ENCODE data around the gene ABRACL. TPM values are rescaled to one million over a fixed set of nuclear protein-coding genes. Genes with fewer than 3 reads are reported as not detected.

The ABRACL gene
- total RNA-seq, 1 donor from 2014 or later = 14.0 TPM

DNA sequence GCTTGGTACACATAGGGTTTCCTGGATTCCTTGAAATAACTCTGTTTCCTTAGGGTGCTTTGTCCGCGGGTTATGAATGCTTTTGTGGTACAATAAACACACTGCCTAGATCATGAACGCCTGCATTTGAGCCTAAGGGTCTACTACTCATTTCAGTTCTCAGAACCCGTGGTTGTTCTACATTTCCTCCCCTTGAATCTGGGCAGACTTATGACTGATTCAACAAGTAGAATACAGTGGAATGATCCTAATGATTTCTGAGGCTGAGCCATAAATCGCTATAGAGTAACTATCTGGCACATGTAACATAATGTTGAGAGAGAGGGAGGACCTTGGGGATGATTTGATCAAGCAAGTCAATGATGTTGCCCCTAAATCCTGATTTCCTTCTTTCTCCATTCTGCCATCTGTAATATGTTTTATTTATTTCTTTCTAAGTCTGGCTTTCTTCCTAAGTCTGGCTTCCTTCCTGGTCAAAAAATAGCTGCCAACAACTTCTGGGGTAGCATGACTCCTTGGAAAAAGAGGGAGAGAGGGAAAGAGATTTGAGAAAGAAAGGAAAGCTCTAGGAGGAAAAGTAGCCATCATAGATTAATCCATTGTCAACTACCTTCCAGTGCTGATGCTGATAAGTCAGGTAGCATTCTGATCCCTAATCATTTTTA, 23.0 kb downstream of the ABRACL start:
- Histone ChIP-seq H3K4me3 (no peak overlapping the region), H3K36me3 (no peaks in the 10 kb centered on the region), H3K27me3 (no peaks in the 10 kb centered on the region), H3K27ac (no peak overlapping the region), H3K4me1 (no peaks in the 10 kb centered on the region), H3K9me3 (no peaks in the 10 kb centered on the region)
- intact Hi-C loops (cut with DNase I) = no loop called here
- DNase-seq (ENCODE audit: extremely low spot score in 2 of 2) = no peak
- TF ChIP-seq POLR2A (IDR thresholded peaks at IDR 0.05) = no peak
- TF ChIP-seq POLR2AphosphoS5 (IDR thresholded peaks at IDR 0.05; ENCODE audit: insufficient read depth in 1 of 2, low read depth in 1 of 2) = no peak
- TF ChIP-seq, protein P1, sequence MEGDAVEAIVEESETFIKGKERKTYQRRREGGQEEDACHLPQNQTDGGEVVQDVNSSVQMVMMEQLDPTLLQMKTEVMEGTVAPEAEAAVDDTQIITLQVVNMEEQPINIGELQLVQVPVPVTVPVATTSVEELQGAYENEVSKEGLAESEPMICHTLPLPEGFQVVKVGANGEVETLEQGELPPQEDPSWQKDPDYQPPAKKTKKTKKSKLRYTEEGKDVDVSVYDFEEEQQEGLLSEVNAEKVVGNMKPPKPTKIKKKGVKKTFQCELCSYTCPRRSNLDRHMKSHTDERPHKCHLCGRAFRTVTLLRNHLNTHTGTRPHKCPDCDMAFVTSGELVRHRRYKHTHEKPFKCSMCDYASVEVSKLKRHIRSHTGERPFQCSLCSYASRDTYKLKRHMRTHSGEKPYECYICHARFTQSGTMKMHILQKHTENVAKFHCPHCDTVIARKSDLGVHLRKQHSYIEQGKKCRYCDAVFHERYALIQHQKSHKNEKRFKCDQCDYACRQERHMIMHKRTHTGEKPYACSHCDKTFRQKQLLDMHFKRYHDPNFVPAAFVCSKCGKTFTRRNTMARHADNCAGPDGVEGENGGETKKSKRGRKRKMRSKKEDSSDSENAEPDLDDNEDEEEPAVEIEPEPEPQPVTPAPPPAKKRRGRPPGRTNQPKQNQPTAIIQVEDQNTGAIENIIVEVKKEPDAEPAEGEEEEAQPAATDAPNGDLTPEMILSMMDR (IDR thresholded peaks at IDR 0.05) = no peak

GRCh38 chr6:139053382-139053781, 24.8 kb downstream of the ABRACL start:
- no peak overlapping the region for H3K4me3 ChIP-seq
- no peak for DNase-seq (ENCODE audit: extremely low spot score in 2 of 2)
- no peak overlapping the region for H3K27ac ChIP-seq
- no peaks in the 10 kb centered on the region for H3K4me1 ChIP-seq
- H3K9me3 ChIP-seq = no peaks in the 10 kb centered on the region
- TF ChIP-seq POLR2AphosphoS5 (IDR thresholded peaks at IDR 0.05; ENCODE audit: insufficient read depth in 1 of 2, low read depth in 1 of 2) (no peak), POLR2A (IDR thresholded peaks at IDR 0.05) (no peak)
- TF ChIP-seq, protein P1 (IDR thresholded peaks at IDR 0.05) = no peak
- intact Hi-C loops (cut with DNase I) = no loop called here
- H3K27me3 ChIP-seq = no peaks in the 10 kb centered on the region
- no peaks in the 10 kb centered on the region for H3K36me3 ChIP-seq

- intact Hi-C loops (cut with DNase I) = no loop called here
- no peaks in the 10 kb centered on the region for H3K4me1 ChIP-seq
Measured at GRCh38 chr6:139054001-139054400, 25.5 kb downstream of the ABRACL start.

DNA sequence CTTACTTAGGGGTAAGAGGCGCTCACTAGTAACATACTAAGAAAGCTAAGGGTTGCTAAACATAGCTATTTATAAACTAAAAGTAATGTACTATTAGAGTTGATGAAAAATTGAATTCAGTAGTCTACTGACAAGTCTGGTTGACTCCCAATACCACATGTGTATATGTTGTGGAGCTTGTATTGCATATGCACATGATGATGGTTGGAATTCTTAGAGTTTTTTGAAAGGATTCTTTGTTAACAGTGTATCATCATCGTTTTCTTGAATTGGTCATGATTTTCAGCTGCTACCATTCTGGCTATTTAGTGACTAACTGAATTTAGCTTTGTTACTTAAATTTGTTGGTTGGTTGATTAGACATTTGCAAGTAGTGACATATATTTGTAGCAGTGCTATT, 27.2 kb downstream of the ABRACL start:
- DNase-seq (ENCODE audit: extremely low spot score in 2 of 2) = no peak
- Histone ChIP-seq H3K36me3 (no peaks in the 10 kb centered on the region), H3K4me3 (no peak overlapping the region), H3K27ac (no peak overlapping the region), H3K9me3 (no peaks in the 10 kb centered on the region), H3K4me1 (no peaks in the 10 kb centered on the region), H3K27me3 (no peaks in the 10 kb centered on the region)
- no peak for TF ChIP-seq POLR2AphosphoS5 (IDR thresholded peaks at IDR 0.05; ENCODE audit: insufficient read depth in 1 of 2, low read depth in 1 of 2)
- TF ChIP-seq POLR2A (IDR thresholded peaks at IDR 0.05) = no peak
- TF ChIP-seq, protein P1 (IDR thresholded peaks at IDR 0.05) = no peak
- intact Hi-C loops (cut with DNase I) = no loop called here

More at GRCh38 chr6:139054001-139054400, 25.5 kb downstream of the ABRACL start:
- Histone ChIP-seq H3K27ac (no peak overlapping the region), H3K36me3 (no peaks in the 10 kb centered on the region), H3K9me3 (no peaks in the 10 kb centered on the region), H3K27me3 (no peaks in the 10 kb centered on the region), H3K4me3 (no peak overlapping the region)
- no peak for DNase-seq (ENCODE audit: extremely low spot score in 2 of 2)
- TF ChIP-seq POLR2A (IDR thresholded peaks at IDR 0.05) (no peak), POLR2AphosphoS5 (IDR thresholded peaks at IDR 0.05; ENCODE audit: insufficient read depth in 1 of 2, low read depth in 1 of 2) (no peak)
- TF ChIP-seq, protein P1 (IDR thresholded peaks at IDR 0.05) = no peak

GRCh38 chr6:139058029-139058428, 29.5 kb downstream of the ABRACL start:
- intact Hi-C loops (cut with DNase I) = no loop called here
- Histone ChIP-seq H3K27ac (no peak overlapping the region), H3K4me3 (no peak overlapping the region), H3K4me1 (no peaks in the 10 kb centered on the region), H3K27me3 (no peaks in the 10 kb centered on the region), H3K36me3 (no peaks in the 10 kb centered on the region), H3K9me3 (no peaks in the 10 kb centered on the region)
- DNase-seq (ENCODE audit: extremely low spot score in 2 of 2) = no peak
- TF ChIP-seq, protein P1 (IDR thresholded peaks at IDR 0.05) = no peak
- no peak for TF ChIP-seq POLR2AphosphoS5 (IDR thresholded peaks at IDR 0.05; ENCODE audit: insufficient read depth in 1 of 2, low read depth in 1 of 2)
- TF ChIP-seq POLR2A (IDR thresholded peaks at IDR 0.05) = no peak
